AG09309 (cell line): ENCODE results near the gene PSMD2.
A peak's percentile ranks its signal among the peaks of the same experiment; 100 is the strongest.

Source experiments
- DNase-seq: peaks from one replicate; pipeline ENCODE4 v3.0.0-alpha.2; 2010; ENCODE audit warnings: low read depth
- H3K4me3 ChIP-seq: 2 replicates; pipeline ENCODE4 v1.5.1; 2011; ENCODE audit warnings: mild to moderate bottlenecking, low read depth, low read length, moderate library complexity; ENCODE audit not compliant: control insufficient read depth
- CTCF ChIP-seq: IDR thresholded peaks from 2 replicates; pipeline ENCODE4 v1.5.1; 2011; ENCODE audit warnings: mild to moderate bottlenecking, low read depth, low read length, inconsistent platforms; ENCODE audit not compliant: insufficient read depth, control insufficient read depth; ENCODE audit errors: missing control alignments

The PSMD2 gene

GRCh38 chr3:184351511-184352148, 52.6 kb downstream of the PSMD2 start:
- H3K4me3 ChIP-seq: no peak overlapping the region
- no peak for DNase-seq
- no peak for TF ChIP-seq CTCF

DNA sequence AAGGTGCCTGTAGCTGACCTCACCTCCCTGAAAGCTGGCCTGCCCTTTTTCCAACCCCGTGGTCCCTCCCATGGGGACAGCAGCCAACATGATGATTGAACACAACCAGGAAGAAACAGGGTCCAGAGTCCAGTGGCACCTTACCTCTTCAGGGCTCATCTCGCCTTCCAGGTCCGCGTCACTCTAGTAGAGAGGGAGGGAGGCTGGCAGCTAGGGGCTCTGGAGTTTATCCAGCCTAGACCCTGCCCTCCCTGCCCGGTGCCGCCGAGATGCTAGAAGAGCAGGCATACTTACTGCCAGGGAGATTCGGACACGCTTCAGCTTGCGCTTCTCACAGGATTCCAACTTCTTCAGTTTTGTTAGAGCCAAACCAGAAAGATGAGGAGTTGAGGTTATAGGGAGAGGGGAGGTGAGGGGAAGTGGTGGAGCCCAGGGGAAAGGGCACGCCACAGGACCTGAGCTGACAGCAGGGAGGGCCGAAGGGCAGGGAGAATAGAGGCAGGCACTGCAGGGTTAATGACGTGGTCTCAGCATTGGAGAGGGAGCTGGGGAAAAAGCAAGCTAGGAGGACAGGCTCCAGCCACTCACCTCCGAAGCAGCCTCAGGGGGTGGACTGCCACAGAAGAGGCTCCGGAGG, 53.2 kb downstream of the PSMD2 start:
- H3K4me3 ChIP-seq: no peak overlapping the region
- no peak for DNase-seq
- no peak for TF ChIP-seq CTCF

- TF ChIP-seq CTCF: no peak
- H3K4me3 ChIP-seq: no peak overlapping the region
- DNase-seq: no peak
Measured at GRCh38 chr3:184352897-184353545, 54.0 kb downstream of the PSMD2 start.

GRCh38 chr3:184353546-184353941, 54.5 kb downstream of the PSMD2 start:
- H3K4me3 ChIP-seq: no peak overlapping the region
- no peak for TF ChIP-seq CTCF
- no peak for DNase-seq

- peak; percentile 81 for TF ChIP-seq CTCF
- no peak for DNase-seq
- H3K4me3 ChIP-seq: no peak overlapping the region
Measured at GRCh38 chr3:184354121-184354728, 55.2 kb downstream of the PSMD2 start.

DNA sequence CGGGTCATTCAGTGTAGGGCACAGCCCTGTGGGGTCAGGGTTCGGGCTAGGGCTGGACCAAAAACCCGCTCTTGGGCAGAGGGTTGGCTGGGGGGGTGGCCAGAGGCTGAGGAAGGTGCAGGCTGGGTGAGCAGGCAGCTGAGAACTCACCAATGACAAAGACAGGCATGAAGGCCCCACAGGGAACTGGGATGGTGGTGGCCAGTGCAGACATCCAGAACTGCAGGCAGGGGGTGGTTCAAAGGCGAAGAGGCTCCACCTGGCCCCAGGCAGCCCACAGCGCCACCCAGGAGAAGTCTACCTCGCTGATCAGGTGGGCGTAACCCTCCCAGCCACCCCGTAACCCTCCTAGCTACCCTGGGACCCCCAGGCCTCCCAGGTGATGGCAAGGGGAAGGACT, 55.7 kb downstream of the PSMD2 start:
- no peak for DNase-seq
- H3K4me3 ChIP-seq: no peak overlapping the region
- TF ChIP-seq CTCF: no peak
